AG04450 (cell line): ENCODE data around the gene RYK. TPM values are rescaled to one million over a fixed set of nuclear protein-coding genes. Genes with fewer than 3 reads are reported as not detected.

ENCODE experiments used
- CTCF ChIA-PET: fragments of 300-600, 350-600 bp; formaldehyde crosslinking; extraction: SDS; loops from one replicate; lab custom pipeline; 2022; ENCODE audit warnings: antibody characterized with exemption, inconsistent platforms; lab: Charles Lee
- POLR2A ChIA-PET: fragments of 350-600 bp; formaldehyde crosslinking; extraction: SDS; loops from one replicate; lab custom pipeline; 2021; ENCODE audit warnings: antibody characterized with exemption, inconsistent platforms; lab: Yijun Ruan, JAX
- DNase-seq: peaks from one replicate; pipeline ENCODE4 v3.0.0-alpha.2; 2011; ENCODE audit warnings: low read depth, low spot score
- H3K27ac ChIP-seq: one replicate; pipeline ENCODE4 v1.5.1; 2012; ENCODE audit warnings: low read depth, low read length, control low read depth
- H3K27me3 ChIP-seq: one replicate; pipeline ENCODE4 v1.6.0; 2012; ENCODE audit warnings: low read length; ENCODE audit not compliant: control insufficient read depth, insufficient read depth
- H3K4me3 ChIP-seq: 2 replicates; pipeline ENCODE4 v1.5.1; 2011; ENCODE audit warnings: mild to moderate bottlenecking, low read depth, low read length, control low read depth
- H3K9me3 ChIP-seq: 2 replicates; pipeline ENCODE4 v1.5.1; 2012; ENCODE audit warnings: low read length; ENCODE audit not compliant: control insufficient read depth, insufficient read depth
- CTCF ChIP-seq: IDR thresholded peaks from 2 replicates; pipeline ENCODE4 v1.5.1; 2011; ENCODE audit warnings: low read depth, low read length, control low read depth, inconsistent platforms
- polyA plus RNA-seq: library from polyadenylated mRNA; depleted of rRNA; stranded (reverse); fragments of >200 nt; gene quantifications from 2 replicates; pipeline ENCODE4 v1.2.3, GENCODE V29; 2011

RYK gene
- polyA plus RNA-seq, 1 experiment, result 74.5 TPM

- Histone ChIP-seq H3K9me3 (no peaks in the 10 kb centered on the region), H3K27ac (no peak overlapping the region), H3K4me3 (no peak overlapping the region), H3K27me3 (no peaks in the 10 kb centered on the region)
- no peak for DNase-seq
- CTCF ChIA-PET, result interaction anchor here (0.5 to 1.1 kb wide), 3 partner anchors 14 to 1987 kb away, joined by 3 to 4 read pairs (median 3); no protein-coding TSS in a partner anchor
- TF ChIP-seq CTCF, result no peak
- POLR2A ChIA-PET, result no interaction called here
Measured at GRCh38 chr3:134150476-134150875, 100.2 kb downstream of the RYK start.

GRCh38 chr3:134149286-134149685, 101.4 kb downstream of the RYK start:
- H3K27me3 ChIP-seq, result no peaks in the 10 kb centered on the region
- ChIA-PET POLR2A (no interaction called here), CTCF (no interaction called here)
- H3K4me3 ChIP-seq, result no peak overlapping the region
- no peak for DNase-seq
- TF ChIP-seq CTCF, result no peak
- H3K27ac ChIP-seq, result no peak overlapping the region
- no peaks in the 10 kb centered on the region for H3K9me3 ChIP-seq

- H3K27ac ChIP-seq, result no peak overlapping the region
- H3K9me3 ChIP-seq, result no peaks in the 10 kb centered on the region
- ChIA-PET CTCF (no interaction called here), POLR2A (no interaction called here)
- DNase-seq, result no peak
- no peaks in the 10 kb centered on the region for H3K27me3 ChIP-seq
- no peak for TF ChIP-seq CTCF
- no peak overlapping the region for H3K4me3 ChIP-seq
Measured at GRCh38 chr3:134148534-134148933, 102.1 kb downstream of the RYK start.

- Histone ChIP-seq H3K27ac (no peak overlapping the region), H3K4me3 (no peak overlapping the region), H3K9me3 (no peaks in the 10 kb centered on the region), H3K27me3 (no peaks in the 10 kb centered on the region)
- TF ChIP-seq CTCF, result no peak
- DNase-seq, result no peak
- CTCF ChIA-PET, result no interaction called here
- POLR2A ChIA-PET, result no interaction called here
Measured at GRCh38 chr3:134147411-134147810, 103.2 kb downstream of the RYK start.

GRCh38 chr3:134146666-134147065, 104.0 kb downstream of the RYK start:
- H3K27me3 ChIP-seq, result no peaks in the 10 kb centered on the region
- CTCF ChIA-PET, result no interaction called here
- DNase-seq, result no peak
- POLR2A ChIA-PET, result no interaction called here
- H3K4me3 ChIP-seq, result no peak overlapping the region
- no peak for TF ChIP-seq CTCF
- H3K27ac ChIP-seq, result no peak overlapping the region
- H3K9me3 ChIP-seq, result no peaks in the 10 kb centered on the region
